Peyer's patch (tissue), 4 donors: ENCODE data around the gene CHAF1A.

ENCODE experiments used
- POLR2A ChIP-seq, 2 donors: fragments of 450-650 bp; IDR thresholded peaks; one replicate each; pipeline ENCODE4 v1.5.1; 2017; ENCODE audit warnings: antibody characterized with exemption in 2 of 2, mild to moderate bottlenecking in 2 of 2, moderate library complexity in 2 of 2
- TF ChIP-seq, protein P1 (sequence below), 6 experiments: fragments of 450-650 bp in 4 of 6; fragments of 200-600 bp in 2 of 6; sonication (generic) in 1 of 6; IDR thresholded peaks; one replicate each; pipeline ENCODE4 v1.5.1; 2017 to 2019; ENCODE audit warnings: antibody characterized with exemption in 6 of 6, mild to moderate bottlenecking in 3 of 6, moderate library complexity in 1 of 6

GRCh38 chr19:4441994-4442818 is 39.8 kb downstream of the CHAF1A start:
- TF ChIP-seq, protein P1, sequence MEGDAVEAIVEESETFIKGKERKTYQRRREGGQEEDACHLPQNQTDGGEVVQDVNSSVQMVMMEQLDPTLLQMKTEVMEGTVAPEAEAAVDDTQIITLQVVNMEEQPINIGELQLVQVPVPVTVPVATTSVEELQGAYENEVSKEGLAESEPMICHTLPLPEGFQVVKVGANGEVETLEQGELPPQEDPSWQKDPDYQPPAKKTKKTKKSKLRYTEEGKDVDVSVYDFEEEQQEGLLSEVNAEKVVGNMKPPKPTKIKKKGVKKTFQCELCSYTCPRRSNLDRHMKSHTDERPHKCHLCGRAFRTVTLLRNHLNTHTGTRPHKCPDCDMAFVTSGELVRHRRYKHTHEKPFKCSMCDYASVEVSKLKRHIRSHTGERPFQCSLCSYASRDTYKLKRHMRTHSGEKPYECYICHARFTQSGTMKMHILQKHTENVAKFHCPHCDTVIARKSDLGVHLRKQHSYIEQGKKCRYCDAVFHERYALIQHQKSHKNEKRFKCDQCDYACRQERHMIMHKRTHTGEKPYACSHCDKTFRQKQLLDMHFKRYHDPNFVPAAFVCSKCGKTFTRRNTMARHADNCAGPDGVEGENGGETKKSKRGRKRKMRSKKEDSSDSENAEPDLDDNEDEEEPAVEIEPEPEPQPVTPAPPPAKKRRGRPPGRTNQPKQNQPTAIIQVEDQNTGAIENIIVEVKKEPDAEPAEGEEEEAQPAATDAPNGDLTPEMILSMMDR (IDR thresholded peaks at IDR 0.05): no peak
- TF ChIP-seq POLR2A (IDR thresholded peaks at IDR 0.05): no peak
